ENCODE data around the gene MAN1C1.

MAN1C1 gene

GRCh38 chr1:25616095-25616986 is at the start of gene MAN1C1:
Gene MAN1C1 (plus strand): TSS chr1:25616791. CDS start chr1:25617798, 1,007 bp downstream.
- DNase-seq: peak; percentile 31

- DNase-seq: no peak
Measured at GRCh38 chr1:25567710-25568089, 48.9 kb upstream of the MAN1C1 start.

- DNase-seq: peak; percentile 44
Measured at GRCh38 chr1:25568090-25568833, 48.3 kb upstream of the MAN1C1 start.

DNA sequence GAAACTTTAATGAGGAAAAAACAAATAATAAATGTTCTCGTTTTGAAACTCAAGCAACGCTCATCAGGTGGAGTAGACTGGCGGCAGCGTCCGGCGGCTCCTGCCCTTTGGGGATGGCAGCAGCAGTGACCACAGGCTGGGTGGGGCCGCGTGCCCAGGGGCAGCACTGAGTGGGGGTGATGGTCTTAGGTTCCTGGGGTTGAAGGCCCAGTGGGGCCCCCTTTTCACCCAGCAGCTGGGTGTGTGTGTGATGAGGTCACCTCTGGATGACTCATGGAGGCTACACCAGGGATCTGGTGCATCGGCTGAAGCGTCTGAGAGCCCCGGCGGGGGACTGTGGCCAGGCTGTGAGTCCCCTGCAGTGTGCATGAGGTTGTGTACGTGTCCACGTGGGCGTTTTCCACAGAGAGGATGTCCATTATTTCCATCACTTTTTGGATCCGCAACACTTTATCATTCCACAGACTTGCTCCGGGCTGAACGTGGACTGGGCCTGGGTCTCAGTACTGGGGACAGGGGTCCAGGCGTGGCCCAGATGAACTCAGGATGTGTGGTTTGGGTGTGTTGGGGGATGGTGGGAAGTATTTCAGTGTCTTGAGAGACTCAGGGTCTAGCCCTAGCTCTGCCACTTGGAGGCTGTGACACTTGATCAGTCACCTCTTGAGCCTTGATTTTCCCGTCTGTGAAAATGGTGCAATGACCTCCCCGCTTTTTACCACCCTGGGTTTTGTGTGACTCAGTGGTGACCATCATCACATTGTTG is 47.6 kb upstream of the MAN1C1 start:
- no peak for DNase-seq

- no peak for DNase-seq
Measured at GRCh38 chr1:25569597-25570396, 46.8 kb upstream of the MAN1C1 start.

GRCh38 chr1:25570798-25571521 is 45.6 kb upstream of the MAN1C1 start:
- DNase-seq: no peak

DNA sequence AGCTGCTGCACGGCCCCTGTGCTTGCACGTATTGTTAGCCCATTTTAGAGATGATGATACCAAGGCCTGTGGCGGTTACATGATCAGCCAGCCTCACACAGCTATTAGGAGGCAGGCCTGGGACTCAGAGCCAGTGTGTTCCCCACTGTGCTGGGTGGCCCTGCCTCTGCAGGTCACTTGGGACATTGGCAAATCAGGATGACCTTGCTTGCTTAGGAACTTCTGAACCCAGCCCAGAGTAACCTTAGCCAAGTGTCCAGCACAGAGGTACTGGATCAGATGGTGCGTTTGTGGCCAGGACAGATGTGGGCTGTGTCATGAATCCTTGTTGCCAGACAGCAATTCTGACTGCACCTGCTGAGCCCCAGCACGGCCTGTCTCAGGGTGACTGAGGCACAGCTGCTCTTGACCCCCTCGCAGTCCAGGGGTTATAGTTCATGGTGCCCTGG is 45.0 kb upstream of the MAN1C1 start:
- DNase-seq: no peak

DNA sequence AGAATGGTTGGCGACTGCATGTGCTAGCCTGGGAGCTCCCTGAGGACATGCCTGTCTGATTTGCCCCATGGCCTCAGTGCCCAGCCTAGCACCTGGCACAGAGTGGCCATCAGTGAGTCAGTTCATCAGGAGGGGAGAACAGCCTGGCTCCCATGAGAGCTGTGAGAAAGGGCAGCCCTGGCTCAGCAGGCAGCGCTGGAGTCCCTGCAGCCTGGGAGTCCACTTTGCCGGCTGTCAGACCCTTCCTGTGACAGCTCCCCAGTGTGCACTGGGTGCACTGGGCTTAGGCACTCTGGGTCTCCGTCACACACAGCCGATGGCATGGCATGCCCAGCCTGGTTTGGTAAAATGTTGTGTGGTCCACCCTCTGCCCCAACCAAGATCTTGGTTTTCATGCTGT is 44.5 kb upstream of the MAN1C1 start:
- DNase-seq: no peak

DNA sequence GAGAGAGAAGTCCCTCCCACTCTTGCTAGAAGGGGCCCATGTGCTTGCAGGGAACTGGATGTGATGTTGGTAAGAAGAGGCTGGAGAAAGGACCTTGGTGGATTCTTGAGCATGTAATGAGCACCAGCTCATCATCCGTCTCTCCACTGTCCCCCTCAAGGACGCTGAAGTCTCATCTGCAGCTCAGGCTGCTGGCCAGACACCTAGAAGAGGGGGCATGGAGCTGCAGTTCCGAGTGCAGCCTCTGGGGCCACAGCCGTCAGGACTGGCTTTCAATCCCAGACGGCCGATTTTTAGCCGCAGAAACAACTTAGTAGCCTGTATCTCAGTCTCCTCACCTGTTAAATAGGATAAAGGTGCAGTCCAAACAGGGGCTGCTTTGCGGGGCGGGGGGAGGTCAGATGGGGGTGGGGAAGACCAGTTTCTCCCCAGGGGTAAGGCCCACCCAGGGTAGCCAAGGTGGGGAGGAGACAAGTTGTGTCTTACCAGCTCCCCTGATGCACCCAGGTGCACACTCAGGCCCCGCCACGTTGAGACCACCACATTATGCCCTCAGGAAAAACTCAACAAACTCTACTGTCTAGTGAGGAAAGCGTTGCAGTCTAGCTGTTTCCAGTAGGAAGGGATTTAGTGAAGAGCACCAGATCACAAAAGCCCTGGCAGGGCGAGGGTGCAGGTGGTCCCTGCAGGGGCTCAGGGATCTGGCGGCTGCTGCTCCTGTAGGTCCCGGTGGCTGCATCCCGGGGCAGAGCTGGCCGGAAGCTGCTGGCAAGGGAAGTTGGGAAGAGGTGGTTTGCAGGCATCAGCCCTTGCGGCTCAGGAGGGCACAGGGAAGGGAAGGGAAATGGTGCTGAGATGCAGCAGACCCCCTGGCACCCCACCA is 43.6 kb upstream of the MAN1C1 start:
- DNase-seq: no peak

DNA sequence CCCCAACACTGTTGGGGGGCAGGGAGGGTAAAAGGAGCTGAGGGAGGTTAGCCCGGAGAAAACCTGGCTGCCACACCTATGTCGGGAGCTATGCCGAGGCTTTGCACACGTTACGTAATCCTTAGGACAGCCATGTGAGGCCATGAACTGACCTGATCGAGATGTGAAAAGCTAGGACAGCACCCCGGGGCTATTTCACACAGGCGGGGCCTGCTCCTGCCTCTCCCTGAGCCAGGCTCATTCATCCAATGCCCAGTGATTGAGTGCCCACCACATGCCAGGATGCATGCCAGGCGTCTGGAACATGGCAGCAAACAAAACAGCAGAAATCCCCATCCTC is 43.0 kb upstream of the MAN1C1 start:
- no peak for DNase-seq

GRCh38 chr1:25573961-25574360 is 42.6 kb upstream of the MAN1C1 start:
- DNase-seq: no peak

GRCh38 chr1:25575191-25575590 is 41.4 kb upstream of the MAN1C1 start:
- DNase-seq: no peak

DNA sequence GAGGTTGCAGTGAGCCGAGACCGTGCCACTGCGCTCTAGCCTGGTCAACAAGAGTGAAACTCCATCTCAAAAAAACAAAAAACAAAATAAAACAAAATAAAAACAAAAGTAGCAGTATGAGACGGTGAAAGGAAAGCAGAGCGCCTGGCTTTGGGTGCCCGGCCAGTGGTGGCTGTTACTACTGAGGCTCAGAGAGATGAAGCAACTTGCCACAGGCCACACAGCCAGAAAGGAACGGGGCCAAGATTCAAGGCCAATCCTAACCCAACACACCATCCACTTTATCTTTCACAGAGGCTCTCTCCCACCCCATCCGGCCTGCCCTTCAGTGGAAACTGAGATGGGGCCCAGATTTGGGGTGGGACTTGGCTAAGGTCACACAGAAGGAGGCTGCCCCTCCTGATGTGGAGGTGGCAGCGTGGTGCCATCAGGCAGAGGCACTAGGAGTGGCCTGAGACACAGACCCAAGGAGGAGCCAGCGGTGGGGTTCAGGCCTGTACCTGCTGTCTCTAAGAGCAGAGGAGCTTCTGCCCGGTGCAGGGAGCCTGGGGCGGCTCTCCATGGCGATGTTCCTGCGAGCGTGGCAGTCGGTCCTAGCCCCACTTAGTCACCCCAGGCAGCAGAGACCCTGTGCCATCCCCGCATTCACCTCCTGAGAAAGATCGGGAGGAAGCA is 40.0 kb upstream of the MAN1C1 start:
- no peak for DNase-seq

DNA sequence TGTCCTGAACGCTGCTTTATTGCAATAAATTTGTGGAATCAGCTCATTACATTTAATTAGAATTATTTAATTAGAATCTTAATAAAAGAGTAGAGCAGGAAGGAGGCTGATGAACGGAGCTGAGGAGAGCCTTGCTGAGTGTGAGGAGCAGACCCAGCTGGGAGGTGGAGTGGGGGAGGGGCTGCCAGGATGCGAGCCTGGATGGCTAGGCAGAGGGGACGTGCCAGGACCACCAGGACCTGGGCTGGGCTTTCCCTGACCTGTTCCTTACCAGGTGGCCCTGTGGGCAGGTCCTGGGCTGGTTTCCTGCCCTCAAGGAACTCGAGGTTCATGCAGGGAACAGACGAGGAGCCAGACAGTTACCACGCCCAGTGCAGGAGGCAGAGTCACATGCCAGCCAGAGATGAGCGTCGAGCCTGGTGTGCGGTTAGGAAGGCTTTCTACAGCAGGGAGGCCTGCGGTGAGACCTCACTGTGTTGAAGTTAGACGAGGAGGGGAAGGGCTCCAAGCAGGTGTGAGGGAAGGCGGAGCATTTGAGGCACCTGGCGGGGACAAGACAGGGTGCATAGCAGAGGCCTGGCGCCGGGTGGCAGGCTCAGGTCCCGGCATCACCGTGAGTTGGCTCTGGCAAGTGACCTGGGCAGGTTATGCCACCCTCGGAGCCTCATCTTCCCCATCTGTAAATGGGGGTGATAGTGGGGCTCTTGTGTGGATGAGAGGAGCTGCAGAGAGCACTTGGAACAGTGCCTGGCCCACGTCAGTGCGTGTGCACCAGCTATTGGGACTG is 39.3 kb upstream of the MAN1C1 start:
- no peak for DNase-seq

- DNase-seq: no peak
Measured at GRCh38 chr1:25579292-25580252, 37.0 kb upstream of the MAN1C1 start.

DNA sequence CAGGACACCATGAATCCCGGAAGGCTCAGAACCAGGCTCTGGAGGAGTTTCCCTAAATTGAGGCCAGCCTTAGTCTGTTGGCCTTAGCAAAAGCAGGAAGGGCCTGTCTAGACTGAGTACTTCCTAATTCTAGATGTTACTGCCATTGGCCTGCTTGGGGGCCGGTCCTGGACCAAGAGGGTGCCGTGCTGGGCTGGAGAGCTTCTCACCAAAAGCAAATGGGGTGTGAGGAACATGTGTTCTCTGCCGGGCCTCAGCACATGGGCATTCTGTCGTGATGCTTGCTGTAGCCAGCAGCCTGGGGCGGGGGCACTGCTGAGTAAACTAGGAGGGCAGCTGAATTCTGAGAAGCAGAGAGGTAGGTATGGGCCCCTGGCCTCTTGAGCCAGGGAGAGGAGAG is 35.7 kb upstream of the MAN1C1 start:
- DNase-seq: no peak

DNA sequence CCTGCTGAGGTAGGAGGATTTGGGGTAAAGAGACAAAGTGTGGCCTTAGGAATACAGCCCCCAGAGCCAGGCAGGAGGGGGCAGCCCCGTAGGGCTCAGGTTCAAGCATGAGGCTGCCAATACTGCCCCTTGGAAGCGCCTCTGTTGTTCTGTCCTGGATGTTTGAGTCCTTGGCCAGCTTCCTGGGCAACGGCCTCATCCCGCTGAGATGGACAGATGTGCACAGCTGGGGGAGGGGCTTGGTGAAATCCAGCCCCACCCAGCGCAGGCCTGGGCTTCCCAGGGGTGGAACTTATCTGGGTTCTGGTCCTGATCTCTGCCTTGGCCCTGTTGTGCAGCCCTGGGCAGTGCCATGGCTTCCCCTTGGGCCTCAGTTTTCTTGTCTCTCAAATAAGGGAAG is 34.8 kb upstream of the MAN1C1 start:
- no peak for DNase-seq

Data from NCI-H1436 treated with DMSO at 0.1 percent for 48 hours (cell line).